ENCODE measurements around the gene SLC41A2. TPM values are rescaled to one million over a fixed set of nuclear protein-coding genes. Genes with fewer than 3 reads are reported as not detected.

The SLC41A2 gene
- total RNA-seq, 1 experiment from 2014 or later, result 3.8 TPM

- TF ChIP-seq ETV6 (CRISPR knock-in tag; IDR thresholded peaks at IDR 0.05), result no peak
- TF ChIP-seq TEAD4 (CRISPR knock-in tag; IDR thresholded peaks at IDR 0.05), result no peak
- no peak for TF ChIP-seq ARID4B (CRISPR knock-in tag; IDR thresholded peaks at IDR 0.05; ENCODE audit: borderline replicate concordance)
- TF ChIP-seq NFATC4 (CRISPR knock-in tag; IDR thresholded peaks at IDR 0.05), result no peak
- no peak for TF ChIP-seq TCF7 (CRISPR knock-in tag; IDR thresholded peaks at IDR 0.05; ENCODE audit: low read depth)
- no peak for TF ChIP-seq ZNF232 (CRISPR knock-in tag; IDR thresholded peaks at IDR 0.05)
- TF ChIP-seq SP1 (CRISPR knock-in tag; conservative IDR thresholded peaks at IDR 0.05), result no peak
- no peak for TF ChIP-seq ZNF121 (CRISPR knock-in tag; IDR thresholded peaks at IDR 0.05)
- TF ChIP-seq MYBL2 (CRISPR knock-in tag; IDR thresholded peaks at IDR 0.05), result no peak
- TF ChIP-seq RELA (CRISPR knock-in tag; IDR thresholded peaks at IDR 0.05; ENCODE audit: borderline replicate concordance), result no peak
Measured at GRCh38 chr12:104928036-104928745, 29.9 kb downstream of the SLC41A2 start (continued).

DNA sequence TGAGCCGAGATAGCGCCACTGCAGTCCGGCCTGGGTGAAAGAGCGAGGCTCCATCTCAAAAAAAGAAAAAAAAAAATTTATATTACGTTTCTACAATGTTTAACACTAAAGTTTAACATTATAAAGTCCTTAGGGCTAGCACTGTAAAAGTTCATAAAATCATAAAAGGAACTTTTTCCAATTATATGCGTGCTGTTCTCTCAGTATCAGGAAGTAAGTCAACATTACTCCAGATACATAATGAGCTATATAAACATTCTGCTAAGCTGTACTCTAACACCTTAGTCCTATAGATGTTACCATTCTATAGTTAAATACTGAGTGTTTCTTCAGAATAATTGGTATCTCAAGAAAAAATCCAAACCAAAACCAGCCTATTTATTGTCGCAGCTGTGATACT, 32.6 kb downstream of the SLC41A2 start:
- DNase-seq (ENCODE audit: low spot score), result no peak
- H3K27me3 Mint-ChIP-seq (ENCODE audit: low read depth), result no peaks in the 10 kb centered on the region
- CTCF ChIA-PET, result no interaction called here
- H3K27ac Mint-ChIP-seq, result no peak overlapping the region
- POLR2A ChIA-PET, result no interaction called here
- no peaks in the 10 kb centered on the region for H3K4me1 Mint-ChIP-seq
- TF ChIP-seq GABPB1 (CRISPR knock-in tag; IDR thresholded peaks at IDR 0.05) (no peak), NFE2L1 (CRISPR knock-in tag; IDR thresholded peaks at IDR 0.05) (no peak), OVOL2 (CRISPR knock-in tag; IDR thresholded peaks at IDR 0.05; ENCODE audit: borderline replicate concordance) (no peak), TEAD1 (CRISPR knock-in tag; IDR thresholded peaks at IDR 0.05) (no peak), SOX15 (CRISPR knock-in tag; IDR thresholded peaks at IDR 0.05) (no peak), SMAD3 (CRISPR knock-in tag; IDR thresholded peaks at IDR 0.05; ENCODE audit: borderline replicate concordance) (no peak), E2F1 (CRISPR knock-in tag; IDR thresholded peaks at IDR 0.05) (no peak)
- TF ChIP-seq, protein P1, sequence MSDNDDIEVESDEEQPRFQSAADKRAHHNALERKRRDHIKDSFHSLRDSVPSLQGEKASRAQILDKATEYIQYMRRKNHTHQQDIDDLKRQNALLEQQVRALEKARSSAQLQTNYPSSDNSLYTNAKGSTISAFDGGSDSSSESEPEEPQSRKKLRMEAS (CRISPR knock-in tag; IDR thresholded peaks at IDR 0.05), result no peak
- TF ChIP-seq, protein P2, sequence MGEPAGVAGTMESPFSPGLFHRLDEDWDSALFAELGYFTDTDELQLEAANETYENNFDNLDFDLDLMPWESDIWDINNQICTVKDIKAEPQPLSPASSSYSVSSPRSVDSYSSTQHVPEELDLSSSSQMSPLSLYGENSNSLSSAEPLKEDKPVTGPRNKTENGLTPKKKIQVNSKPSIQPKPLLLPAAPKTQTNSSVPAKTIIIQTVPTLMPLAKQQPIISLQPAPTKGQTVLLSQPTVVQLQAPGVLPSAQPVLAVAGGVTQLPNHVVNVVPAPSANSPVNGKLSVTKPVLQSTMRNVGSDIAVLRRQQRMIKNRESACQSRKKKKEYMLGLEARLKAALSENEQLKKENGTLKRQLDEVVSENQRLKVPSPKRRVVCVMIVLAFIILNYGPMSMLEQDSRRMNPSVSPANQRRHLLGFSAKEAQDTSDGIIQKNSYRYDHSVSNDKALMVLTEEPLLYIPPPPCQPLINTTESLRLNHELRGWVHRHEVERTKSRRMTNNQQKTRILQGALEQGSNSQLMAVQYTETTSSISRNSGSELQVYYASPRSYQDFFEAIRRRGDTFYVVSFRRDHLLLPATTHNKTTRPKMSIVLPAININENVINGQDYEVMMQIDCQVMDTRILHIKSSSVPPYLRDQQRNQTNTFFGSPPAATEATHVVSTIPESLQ (CRISPR knock-in tag; IDR thresholded peaks at IDR 0.05), result no peak
- H3K9me3 Mint-ChIP-seq, result peaks cover 30% of the 10 kb centered on the region
- no peak overlapping the region for H3K4me3 Mint-ChIP-seq
- peaks cover 8% of the 10 kb centered on the region for H3K36me3 Mint-ChIP-seq
- no peak for ATAC-seq
